NCI-H2227 (cell line): Measurements from ENCODE around the gene SCUBE3.

Experiments
- DNase-seq: peaks from one replicate; lab custom pipeline; 2025; ENCODE audit not compliant: unreplicated experiment; lab: John Stamatoyannopoulos, UW

Gene SCUBE3

DNA sequence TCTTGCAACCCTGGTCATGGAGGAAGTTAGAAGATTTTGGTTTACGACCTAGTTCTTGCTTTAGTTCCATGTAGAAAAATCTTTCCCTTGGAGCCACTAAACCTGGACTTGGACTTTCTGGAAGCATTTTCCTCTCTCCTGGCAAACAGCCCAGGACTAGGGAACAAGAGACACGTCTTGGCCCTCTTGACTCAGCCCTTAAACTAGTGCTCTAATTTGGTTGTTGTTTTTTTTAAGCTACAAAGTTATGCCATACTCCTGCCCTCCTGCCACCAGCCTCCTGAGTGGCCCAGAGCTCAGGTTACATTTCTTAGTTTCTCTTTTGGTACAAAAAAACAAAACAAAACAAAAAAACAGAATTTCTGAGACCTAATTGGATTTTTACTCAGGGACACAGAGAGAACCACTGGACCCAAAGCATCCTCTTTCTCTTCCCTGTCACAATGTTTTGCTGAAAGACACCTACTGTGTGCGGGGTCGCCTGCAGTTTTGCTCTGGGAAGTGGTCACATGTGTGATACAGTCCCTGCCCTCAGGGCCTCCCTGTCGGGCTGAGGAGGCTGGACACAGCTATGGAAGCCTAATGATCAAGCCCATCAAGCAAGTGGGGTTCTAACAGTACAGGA is 32.3 kb upstream of the SCUBE3 start:
- no peak for DNase-seq

DNA sequence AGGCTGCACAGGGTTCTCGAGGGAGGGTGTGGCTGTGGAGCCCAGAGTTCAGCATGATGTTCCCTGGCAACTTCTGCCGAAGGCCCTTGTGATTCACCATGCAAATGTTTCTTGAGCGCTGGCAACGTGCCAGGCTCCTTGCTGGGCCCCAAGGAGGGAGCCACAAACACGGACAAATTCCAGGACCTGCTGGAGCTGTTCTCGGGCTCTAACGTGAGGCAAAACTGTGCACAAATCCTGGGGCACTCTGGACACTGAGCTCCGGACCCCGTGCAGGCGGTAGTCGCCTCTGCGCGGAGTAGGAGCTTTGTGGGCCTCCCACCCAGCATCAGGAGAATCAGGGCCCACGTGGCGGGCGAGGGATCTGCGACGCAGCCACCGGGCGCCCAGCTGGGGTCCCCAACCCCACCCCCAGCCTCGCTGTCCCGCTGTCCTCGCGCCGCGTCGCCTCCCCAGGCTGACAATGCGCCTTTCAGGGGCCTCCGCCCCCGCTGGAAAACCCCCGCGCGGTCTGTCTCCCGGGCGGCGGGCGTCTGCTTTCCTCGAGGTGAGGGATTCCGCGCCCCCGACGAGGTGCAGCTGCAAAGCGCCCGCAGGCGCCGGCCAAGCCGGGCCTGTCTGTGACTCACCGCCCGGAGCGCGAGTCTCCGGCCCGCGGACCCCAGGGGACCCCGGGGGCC is 31.7 kb upstream of the SCUBE3 start:
- DNase-seq = no peak

DNA sequence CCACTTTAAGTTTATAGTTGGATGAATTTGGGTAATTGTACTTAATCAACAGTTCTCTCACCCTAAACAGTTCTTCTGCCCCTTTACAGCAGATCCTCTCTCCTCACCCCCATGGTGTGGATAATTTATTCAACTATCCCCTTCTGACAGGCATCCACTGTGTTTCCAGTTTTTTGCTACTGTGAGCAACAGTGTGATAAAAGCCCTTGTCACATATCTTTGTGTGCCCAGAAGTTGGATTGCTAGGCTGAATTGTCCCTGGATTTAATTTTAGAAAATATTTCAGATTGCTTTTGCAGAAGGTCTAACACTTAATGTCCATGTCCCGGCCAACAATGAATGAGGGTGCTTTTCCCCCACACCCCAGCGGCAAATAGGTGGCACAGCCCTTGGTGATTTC is 30.5 kb upstream of the SCUBE3 start:
- no peak for DNase-seq

DNA sequence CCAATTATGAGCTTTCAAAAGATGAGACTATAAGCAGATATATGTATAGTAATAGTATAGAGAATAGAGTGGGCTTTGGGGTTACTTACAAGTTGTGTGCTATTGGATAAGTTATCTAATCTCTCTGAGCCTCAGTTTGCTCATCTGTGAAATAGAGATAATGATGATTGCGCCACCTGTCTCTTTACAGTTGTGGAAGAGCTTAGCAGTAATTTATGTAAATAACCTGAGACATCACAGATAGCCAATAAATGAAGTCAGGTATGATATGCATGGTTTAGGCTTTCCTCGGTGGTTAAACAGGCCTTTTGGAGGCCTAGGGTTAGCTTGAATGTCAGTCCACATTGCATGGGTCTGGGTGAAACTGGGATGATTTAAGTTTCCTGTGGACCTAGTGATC is 29.8 kb upstream of the SCUBE3 start:
- DNase-seq = no peak

DNA sequence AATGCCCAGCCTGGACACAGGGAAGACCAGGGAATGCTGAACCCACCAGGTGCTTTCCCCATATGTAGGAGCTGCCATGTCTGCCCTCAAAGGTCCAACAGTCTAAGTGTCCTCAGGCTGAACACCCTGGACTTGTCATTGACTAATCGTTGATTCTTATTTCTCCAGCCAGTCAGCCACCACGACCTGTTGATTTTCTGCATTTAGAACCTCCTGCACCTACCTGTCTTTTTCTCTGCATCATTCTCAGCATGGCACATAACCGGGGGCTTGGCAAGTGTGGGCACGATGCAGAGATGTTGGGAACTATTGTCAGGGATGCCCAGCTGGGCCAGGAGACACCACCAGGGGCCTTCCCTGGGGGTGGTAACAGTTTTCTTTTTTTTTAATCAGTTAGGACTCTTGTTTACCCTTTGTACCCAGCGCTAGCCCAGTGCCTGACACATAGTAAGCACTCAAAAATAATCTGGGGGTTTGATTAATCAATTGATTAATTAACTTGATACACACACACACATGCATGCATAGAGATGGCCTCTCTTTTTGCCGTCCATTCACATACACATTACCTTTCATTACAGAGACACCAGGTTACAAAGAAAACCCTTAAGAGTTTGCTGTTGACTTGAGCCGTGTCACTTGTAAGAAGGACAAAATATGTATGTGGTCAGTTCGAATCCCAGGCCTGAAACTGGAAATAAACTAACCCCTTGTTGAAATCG is 29.0 kb upstream of the SCUBE3 start:
- no peak for DNase-seq

DNA sequence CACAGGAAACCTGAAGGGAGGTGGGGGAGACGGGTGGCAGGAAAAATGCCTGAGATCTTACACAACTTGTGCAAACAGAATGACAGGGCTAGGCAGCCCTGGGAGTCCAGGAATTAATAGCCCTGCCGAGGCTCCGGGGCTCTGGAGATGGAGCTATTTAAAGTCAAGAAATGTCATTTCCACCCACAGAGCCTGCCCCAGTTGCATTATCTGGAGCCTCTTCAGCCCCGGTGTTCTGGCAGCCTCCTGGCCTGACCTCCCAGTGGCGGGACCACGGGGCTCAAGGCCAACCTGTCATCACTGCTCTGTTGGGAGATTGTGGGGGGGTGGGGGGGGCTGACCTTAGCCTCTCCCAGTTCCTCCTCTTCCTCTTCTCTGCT is 28.5 kb upstream of the SCUBE3 start:
- peak; percentile 12 for DNase-seq

DNA sequence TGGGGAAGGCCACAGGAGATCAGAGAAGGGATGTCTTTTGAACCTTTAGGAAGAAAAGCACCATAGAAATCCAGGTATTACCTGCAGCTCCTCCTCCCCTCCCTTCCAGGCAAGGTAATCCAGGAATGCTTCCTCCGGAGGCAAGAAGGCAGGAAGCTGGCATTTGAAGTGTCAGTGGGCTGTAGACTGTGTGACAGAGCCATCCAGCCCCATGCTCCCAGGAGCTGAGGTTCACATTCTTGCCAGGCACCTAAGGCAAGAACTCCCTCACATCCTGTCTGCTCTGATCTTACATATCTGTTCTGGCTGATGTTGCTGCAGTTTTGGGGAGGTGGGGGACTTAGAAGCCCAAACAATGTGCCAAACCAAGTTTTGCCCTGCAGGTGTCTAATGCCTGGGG is 27.8 kb upstream of the SCUBE3 start:
- DNase-seq = no peak

DNA sequence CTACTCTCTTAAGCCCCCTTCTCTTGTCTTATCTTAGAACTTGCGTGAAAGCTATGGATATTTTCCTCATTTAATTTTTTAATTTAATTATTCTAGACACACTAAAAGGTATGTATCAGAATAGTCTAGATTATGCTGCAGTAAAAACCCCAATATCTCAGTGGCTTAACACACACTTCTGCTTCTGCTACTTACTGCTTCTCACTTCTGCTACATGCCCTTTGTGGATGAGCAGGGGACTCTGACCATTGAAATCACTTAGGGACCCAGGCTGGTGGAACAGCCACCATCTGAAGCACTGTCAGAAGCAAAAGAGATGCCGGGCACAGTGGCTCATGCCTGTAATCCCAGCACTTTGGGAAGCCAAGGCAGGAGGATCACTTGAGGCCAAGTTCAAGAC is 27.2 kb upstream of the SCUBE3 start:
- DNase-seq = no peak

DNA sequence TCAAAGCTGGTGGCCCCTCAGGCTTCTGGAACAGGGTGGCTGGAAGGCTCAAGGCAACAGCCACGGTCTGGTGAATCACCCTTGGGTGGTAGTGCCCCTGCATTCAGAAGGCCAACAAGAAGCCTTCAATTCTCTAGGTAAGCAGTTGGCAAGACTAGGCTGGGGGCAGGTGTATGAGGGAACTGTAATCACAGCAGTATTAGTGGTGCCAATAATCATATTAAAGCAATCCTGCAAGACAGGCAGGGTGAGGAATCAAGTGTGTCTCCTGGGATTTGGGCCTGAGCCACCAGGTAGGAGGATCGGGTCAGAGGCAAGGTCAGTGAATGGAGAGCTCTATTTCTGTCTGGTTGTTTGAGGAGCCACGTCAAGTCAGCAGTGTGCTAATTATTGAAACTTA is 24.9 kb upstream of the SCUBE3 start:
- no peak for DNase-seq

DNA sequence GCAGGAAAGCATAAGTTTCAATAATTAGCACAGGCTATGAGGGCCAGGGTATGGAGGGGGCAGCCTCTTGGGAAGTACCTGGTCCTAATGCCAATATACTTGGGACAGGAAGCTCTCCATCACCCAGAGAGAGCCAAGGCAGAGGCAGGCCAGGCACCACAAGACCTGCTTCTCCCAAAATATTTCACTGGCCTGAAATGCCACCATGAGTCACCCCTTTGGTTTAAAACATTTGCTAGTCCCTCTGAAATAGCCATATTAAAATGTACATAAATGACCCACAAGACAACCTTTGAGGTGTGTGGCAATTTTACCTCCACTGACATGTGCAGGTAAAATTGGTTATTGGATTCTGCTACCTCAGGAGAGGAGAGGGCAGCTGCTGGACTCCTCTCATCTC is 23.4 kb upstream of the SCUBE3 start:
- no peak for DNase-seq

DNA sequence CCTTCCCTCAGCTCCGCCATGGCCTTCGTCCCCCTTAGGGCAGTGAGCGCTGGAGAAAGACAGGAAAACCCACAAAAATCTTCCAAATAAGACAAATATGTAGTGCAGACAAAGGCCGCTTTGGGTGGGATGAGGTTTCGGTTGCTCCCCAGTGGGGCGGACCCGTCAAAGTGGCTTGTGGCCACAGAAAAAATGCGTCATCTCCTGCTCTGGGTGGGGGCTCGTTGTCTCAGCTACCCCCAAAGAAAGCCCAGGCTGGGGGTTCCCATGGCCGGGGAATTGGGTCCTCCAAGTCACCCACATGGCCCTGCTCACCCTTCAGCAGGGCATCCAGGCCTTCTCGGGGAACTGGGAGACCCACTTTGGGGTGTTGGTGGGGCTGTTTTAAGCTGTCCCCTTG is 21.9 kb upstream of the SCUBE3 start:
- DNase-seq = no peak

DNA sequence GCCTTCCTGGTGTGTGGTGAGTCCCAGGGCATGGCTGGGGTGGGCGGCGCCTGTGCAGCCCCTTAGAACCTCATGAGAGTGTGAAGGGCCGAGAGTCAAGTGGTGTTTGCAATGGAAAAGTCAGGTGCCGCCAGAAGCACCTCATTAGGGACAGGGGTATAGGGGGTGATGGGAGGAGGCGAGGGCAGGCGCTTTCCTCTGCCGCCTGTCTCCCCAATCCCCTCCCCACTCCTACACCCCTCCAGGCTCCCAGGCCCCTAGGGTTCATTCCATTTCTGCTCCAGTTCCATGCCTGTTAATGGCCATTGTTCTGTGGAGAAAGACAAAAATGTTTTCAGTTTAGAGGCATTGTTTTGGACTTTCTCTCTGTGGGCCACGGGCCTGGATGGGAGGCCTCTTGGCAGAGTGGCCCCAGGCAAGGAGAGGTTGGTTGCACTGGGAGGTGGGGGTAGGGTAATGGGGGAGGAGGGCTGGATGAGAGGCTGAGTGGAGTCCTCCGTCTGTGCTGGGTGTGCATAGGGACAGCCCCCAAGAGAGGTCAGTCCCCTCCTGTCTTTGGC is 21.4 kb upstream of the SCUBE3 start:
- DNase-seq = no peak

DNA sequence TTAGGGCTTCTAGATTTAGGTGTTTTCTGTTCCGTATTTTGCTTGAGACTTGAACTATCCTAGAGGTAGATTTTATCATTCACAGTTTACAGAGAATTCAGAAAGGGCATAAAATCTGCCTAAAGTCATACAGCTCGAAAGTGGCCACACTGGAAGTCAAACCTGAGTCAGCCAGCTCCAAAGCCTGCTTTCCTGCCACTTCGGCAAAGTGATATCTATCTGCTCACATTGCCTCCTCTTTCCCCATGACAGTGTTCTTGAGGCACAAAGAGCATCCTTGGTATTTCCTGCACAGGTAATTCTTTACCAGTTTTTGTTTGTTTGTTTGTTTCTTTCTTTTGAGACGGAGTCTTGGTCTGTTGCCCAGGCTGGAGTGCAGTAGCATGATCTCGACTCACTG is 19.4 kb upstream of the SCUBE3 start:
- no peak for DNase-seq

DNA sequence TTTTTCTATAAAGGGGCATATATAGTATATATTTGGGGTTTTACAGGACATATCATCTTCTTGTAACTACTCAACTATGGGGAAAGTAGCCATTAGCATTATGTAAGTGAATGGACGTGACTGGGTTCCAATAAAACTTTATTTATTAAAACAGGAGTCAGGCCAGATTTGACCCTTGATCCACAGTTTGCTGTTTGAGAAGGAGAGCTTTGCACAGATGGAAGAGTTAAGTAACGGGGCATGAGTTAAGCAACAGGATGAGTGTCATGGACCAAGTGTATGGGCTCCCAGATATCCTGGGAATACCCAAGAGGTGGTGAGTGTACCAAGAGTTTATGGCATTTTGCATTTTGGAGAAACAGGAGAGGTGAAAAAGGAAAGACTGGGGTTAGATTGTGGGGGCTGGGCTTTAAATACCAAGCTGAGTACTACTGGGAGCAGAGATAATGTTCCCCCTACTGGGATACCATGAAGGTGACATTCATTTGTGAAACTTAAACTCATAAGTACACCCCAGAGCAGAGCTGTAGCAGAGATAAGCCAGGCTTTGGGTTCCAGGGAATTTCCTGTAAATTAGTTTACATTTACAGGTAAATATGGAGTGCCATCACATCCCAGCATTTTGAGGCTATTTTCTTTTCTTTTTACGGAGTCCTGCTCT is 18.5 kb upstream of the SCUBE3 start:
- DNase-seq = no peak

DNA sequence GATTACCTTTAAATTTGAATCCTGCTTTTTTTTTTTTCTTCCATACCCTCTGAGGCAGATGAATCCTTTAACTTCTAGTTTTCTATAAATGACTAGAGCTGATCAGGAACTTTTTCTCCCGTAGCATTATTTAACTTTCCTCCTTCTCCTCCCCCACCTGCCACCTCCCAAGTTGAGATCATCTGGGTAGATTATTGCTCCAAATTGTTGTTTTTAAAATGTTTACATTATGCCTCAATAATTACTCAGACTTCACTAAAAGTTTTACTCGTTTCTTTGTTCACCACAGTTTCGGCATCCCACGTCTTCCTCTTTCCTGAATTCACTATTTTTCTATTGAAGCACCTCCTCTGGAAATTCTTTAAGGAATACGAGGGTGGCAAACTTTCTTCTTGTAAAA is 16.6 kb upstream of the SCUBE3 start:
- DNase-seq = no peak

DNA sequence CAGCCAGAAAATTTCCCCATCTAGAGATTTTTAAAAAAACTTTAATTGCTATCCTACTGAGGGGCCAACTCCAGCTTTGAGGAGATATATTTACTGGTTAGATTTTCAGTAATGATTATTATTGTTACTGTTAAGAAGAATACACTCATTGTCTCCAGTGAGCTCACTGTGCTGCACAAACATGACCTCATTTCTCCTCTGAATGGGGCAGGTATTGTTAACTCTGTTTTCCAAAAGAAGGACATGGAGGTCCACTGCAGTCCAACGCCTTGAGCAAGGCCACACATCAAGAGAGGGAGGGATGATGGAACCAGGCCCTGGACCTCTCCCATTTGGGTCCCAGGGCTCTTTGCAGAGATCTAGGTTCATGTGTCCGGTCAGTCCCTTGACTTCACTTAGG is 13.9 kb upstream of the SCUBE3 start:
- DNase-seq = no peak

DNA sequence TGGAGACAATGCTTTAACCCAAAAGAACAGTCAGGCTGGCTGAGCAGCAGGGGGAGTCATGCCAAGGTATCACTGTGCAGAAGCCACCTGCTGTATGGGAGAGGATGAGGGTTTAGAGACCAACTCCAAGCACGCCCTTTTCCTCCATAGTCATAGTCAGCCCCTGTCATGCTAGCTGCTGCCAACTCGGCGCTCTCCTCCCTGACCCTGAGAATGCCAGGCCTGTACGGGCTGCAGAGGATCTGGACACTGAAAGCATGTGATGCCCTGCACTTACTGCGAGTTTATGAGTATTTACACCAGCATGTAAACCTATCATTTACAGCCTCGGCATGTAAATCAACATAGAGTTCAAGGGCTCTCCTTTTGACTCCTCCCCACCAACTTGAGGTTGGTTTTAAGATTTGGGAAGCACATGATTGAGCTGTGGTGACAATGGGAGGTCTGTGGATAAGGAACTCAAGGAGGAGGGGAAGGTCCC is 11.7 kb upstream of the SCUBE3 start:
- DNase-seq = peak; percentile 34

DNA sequence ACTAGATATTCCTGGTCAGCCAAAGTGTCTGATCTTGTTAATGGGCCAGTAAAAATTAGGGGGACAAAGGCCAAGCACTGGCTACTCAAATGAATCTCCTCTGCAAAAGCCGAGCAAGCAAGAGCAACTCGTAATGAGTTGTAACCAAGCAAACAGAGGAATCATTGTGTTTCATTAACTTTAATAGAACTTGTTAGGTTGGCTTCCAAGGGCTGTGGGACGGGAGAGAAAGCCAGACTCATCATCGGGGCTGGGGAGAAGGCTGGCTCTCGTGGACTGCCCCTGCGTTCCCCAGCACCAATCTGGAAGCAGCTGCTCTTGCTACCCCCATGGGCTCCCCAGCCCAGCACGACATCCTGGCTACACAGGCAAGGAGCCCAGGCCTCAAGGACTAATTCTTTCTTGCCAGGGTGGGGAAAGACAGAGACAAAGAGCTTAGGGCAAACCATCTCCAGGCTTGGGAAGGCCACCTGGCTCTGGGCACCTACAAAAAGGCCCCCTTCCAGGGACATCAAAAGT is 10.5 kb upstream of the SCUBE3 start:
- no peak for DNase-seq

DNA sequence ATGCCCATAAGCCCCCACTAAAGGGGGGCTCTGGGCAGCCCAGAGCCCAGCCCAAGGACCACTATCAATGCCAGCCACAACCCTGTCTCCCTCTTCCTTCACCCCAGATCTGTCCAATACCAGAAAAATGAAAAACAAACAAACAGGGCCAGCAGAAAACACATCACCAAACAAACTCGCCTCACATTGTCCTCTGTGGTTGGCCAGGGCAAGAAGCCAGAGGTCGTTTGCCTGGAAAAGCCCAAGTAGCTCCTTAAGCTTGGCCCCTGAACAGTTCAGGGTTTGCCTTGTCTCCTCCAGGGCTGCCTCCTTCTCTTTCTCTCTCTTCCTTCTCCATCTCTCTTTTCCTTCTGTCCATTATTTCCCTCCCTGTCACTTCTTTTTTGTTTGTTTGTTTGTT is 10.1 kb upstream of the SCUBE3 start:
- no peak for DNase-seq

DNA sequence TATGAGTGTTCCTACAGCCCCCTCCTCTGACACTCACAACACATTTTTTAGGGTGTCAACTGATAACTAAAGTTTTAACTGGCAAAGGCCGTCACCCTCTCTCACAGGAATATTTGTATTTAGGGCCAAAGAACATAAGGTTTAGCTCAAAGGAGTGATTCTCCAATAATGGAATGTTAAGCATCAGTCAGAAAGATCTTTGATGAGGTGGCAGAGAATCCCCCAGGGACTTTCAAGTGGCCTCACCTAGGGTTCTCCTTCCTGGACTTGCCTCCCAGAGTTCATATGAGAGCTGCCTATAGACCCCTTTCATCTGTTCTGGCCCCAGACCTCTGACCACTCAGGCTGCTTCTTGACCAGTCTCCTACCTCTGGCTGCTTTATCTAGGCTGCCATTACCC is 7.4 kb upstream of the SCUBE3 start:
- DNase-seq = no peak

DNA sequence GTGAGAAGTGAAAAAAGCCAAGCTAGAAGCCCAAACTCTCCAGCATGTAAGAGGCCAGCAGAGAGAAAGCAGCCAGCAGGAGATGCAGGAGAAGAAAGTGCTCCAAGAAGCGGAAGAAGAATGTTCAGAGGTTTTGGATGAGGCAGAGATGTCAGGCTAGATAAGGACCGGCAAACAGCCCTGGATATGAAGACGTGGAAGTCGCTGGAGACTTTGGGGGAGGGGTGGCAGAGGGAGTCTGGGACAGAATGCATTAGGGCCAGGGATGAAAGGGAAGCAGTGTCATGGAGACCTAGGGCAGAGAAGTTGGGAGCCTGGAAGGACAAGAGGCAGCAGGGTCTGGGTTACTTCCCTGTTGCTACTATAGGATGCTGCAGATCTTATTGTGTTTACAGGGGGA is 5.3 kb upstream of the SCUBE3 start:
- no peak for DNase-seq
